ENCODE results near the gene LMAN1L.

LMAN1L gene

DNA sequence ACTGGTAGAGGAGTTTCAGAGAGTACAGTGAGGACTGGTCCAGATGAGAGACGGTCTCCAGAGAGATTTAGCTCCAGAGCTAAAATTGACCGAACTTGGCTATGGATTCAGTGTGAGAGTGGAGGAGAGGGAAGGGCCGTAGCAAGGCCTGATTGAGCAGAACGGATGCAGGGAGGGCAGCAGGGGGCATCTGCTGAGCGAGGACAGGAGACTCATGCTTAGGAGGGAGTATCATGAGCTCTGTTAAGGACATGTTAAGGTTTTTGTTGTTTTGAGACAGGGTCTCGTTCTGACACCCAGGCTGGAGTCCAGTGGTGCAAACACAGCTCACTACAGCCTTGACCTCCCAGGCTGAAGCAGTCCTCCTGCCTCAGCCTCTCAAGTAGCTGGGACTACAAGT, 7.7 kb upstream of the LMAN1L start:
- Histone ChIP-seq H3K27ac (ENCODE audit: insufficient read depth in 1 of 2, low read depth in 1 of 2, low read length in 2 of 2, poor library complexity in 1 of 2, severe bottlenecking in 2 of 2) (no peak overlapping the region), H3K9me3 (ENCODE audit: control extremely low read depth in 1 of 5, control insufficient read depth in 4 of 5, insufficient read depth in 2 of 5, low read depth in 1 of 5, low read length in 4 of 5) (no peaks in the 10 kb centered on the region), H3K27me3 (replicated peaks in 2 of 5; ENCODE audit: control insufficient read depth in 4 of 5, insufficient read depth in 5 of 5, low read length in 4 of 5) (no peaks in the 10 kb centered on the region), H3K4me3 (ENCODE audit: control insufficient read depth in 1 of 7, extremely low read depth in 1 of 7, insufficient read depth in 4 of 7, low read depth in 2 of 7, low read length in 6 of 7) (no peak overlapping the region), H3K36me3 (ENCODE audit: control insufficient read depth in 4 of 4, insufficient read depth in 4 of 4, low read length in 3 of 4) (peaks cover 10 to 50% (median 33%) of the 10 kb centered on the region in 4 experiments), H3K4me1 (ENCODE audit: control extremely low read depth in 1 of 4, control insufficient read depth in 4 of 4, insufficient read depth in 4 of 4, low read length in 3 of 4) (peaks cover 0 to 10% (median 8%) of the 10 kb centered on the region in 4 experiments)
- DNase-seq: no peak
- CTCF ChIA-PET: interaction anchor here (1.1 to 20.4 kb wide), 9 partner anchors 12 to 170 kb away, joined by 3 to 1027 read pairs (median 7); partner anchors contain the start of gene CSK
- WGBS (ENCODE audit: insufficient coverage): 98% methylated on average over 5 of the region's 6 CpGs
- POLR2A ChIA-PET: interaction anchor here (1.3 kb wide), 1 partner anchor 28 kb away, joined by 3 read pairs; no protein-coding TSS in a partner anchor

- ChIA-PET POLR2A (no interaction called here), CTCF (interaction anchor here (0.6 to 2.3 kb wide), 10 partner anchors 10 to 203 kb away, joined by 3 to 9 read pairs (median 4); no protein-coding TSS in a partner anchor)
- no peak for DNase-seq
- no peaks in the 10 kb centered on the region for H3K9me3 ChIP-seq (ENCODE audit: control extremely low read depth in 1 of 5, control insufficient read depth in 4 of 5, insufficient read depth in 2 of 5, low read depth in 1 of 5, low read length in 4 of 5)
- no peak overlapping the region for H3K27ac ChIP-seq (ENCODE audit: insufficient read depth in 1 of 2, low read depth in 1 of 2, low read length in 2 of 2, poor library complexity in 1 of 2, severe bottlenecking in 2 of 2)
- 88% methylated on average over 5 of the region's 5 CpGs for WGBS (ENCODE audit: insufficient coverage)
- H3K27me3 ChIP-seq (replicated peaks in 2 of 5; ENCODE audit: control insufficient read depth in 4 of 5, insufficient read depth in 5 of 5, low read length in 4 of 5): no peaks in the 10 kb centered on the region
- peaks cover 6 to 27% (median 16%) of the 10 kb centered on the region in 4 experiments for H3K36me3 ChIP-seq (ENCODE audit: control insufficient read depth in 4 of 4, insufficient read depth in 4 of 4, low read length in 3 of 4)
- no peaks in the 10 kb centered on the region for H3K4me1 ChIP-seq (ENCODE audit: control extremely low read depth in 1 of 4, control insufficient read depth in 4 of 4, insufficient read depth in 4 of 4, low read length in 3 of 4)
- no peak overlapping the region for H3K4me3 ChIP-seq (ENCODE audit: control insufficient read depth in 1 of 7, extremely low read depth in 1 of 7, insufficient read depth in 4 of 7, low read depth in 2 of 7, low read length in 6 of 7)
These were observed 5.4 kb upstream of the LMAN1L start for GRCh38 chr15:74807282-74807681.

GRCh38 chr15:74808078-74808839, 4.4 kb upstream of the LMAN1L start:
- Histone ChIP-seq H3K27me3 (replicated peaks in 2 of 5; ENCODE audit: control insufficient read depth in 4 of 5, insufficient read depth in 5 of 5, low read length in 4 of 5) (no peaks in the 10 kb centered on the region), H3K4me3 (ENCODE audit: control insufficient read depth in 1 of 7, extremely low read depth in 1 of 7, insufficient read depth in 4 of 7, low read depth in 2 of 7, low read length in 6 of 7) (no peak overlapping the region), H3K27ac (ENCODE audit: insufficient read depth in 1 of 2, low read depth in 1 of 2, low read length in 2 of 2, poor library complexity in 1 of 2, severe bottlenecking in 2 of 2) (no peak overlapping the region), H3K36me3 (ENCODE audit: control insufficient read depth in 4 of 4, insufficient read depth in 4 of 4, low read length in 3 of 4) (peaks cover 4 to 18% (median 11%) of the 10 kb centered on the region in 4 experiments), H3K9me3 (ENCODE audit: control extremely low read depth in 1 of 5, control insufficient read depth in 4 of 5, insufficient read depth in 2 of 5, low read depth in 1 of 5, low read length in 4 of 5) (no peaks in the 10 kb centered on the region), H3K4me1 (ENCODE audit: control extremely low read depth in 1 of 4, control insufficient read depth in 4 of 4, insufficient read depth in 4 of 4, low read length in 3 of 4) (no peaks in the 10 kb centered on the region)
- WGBS (ENCODE audit: insufficient coverage): 93% methylated on average over 15 of the region's 18 CpGs
- no peak for DNase-seq
- ChIA-PET CTCF (interaction anchor here (0.6 to 2.3 kb wide), 9 partner anchors 9 to 68 kb away, joined by 3 to 9 read pairs (median 4); no protein-coding TSS in a partner anchor), POLR2A (no interaction called here)

GRCh38 chr15:74808840-74809229, 3.8 kb upstream of the LMAN1L start:
- POLR2A ChIA-PET: no interaction called here

DNA sequence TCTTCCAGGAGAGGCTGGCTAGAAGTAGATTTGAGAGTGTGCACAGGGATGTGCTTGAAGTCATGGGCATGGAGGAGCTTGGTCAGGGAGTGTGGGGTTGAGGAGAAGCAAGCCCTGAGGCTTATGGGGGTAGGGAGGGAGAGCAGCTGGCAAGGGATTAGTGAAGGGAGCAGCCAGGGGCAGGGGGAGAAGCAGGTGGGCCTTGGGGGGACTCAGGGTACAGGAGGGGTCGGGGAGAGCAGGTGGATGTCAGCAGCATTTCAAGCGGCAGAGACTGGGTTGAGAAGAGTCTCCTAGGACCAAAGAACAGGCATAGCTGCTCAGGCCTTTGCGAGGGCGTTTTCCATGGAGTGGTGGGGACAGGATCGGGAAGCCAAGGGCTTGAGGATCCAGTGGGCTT, 3.4 kb upstream of the LMAN1L start:
- ChIA-PET CTCF (interaction anchor here (0.8 to 1.5 kb wide), 3 partner anchors 21 to 145 kb away, joined by 3 to 4 read pairs (median 4); no protein-coding TSS in a partner anchor), POLR2A (no interaction called here)
- DNase-seq: no peak
- Histone ChIP-seq H3K4me1 (ENCODE audit: control extremely low read depth in 1 of 4, control insufficient read depth in 4 of 4, insufficient read depth in 4 of 4, low read length in 3 of 4) (no peaks in the 10 kb centered on the region), H3K4me3 (ENCODE audit: control insufficient read depth in 1 of 7, extremely low read depth in 1 of 7, insufficient read depth in 4 of 7, low read depth in 2 of 7, low read length in 6 of 7) (no peak overlapping the region), H3K9me3 (ENCODE audit: control extremely low read depth in 1 of 5, control insufficient read depth in 4 of 5, insufficient read depth in 2 of 5, low read depth in 1 of 5, low read length in 4 of 5) (no peaks in the 10 kb centered on the region), H3K36me3 (ENCODE audit: control insufficient read depth in 4 of 4, insufficient read depth in 4 of 4, low read length in 3 of 4) (peaks cover 0 to 8% (median 4%) of the 10 kb centered on the region in 4 experiments), H3K27me3 (replicated peaks in 2 of 5; ENCODE audit: control insufficient read depth in 4 of 5, insufficient read depth in 5 of 5, low read length in 4 of 5) (no peaks in the 10 kb centered on the region), H3K27ac (ENCODE audit: insufficient read depth in 1 of 2, low read depth in 1 of 2, low read length in 2 of 2, poor library complexity in 1 of 2, severe bottlenecking in 2 of 2) (no peak overlapping the region)
- 91% methylated on average over 4 of the region's 5 CpGs for WGBS (ENCODE audit: insufficient coverage)

More at GRCh38 chr15:74808840-74809229, 3.8 kb upstream of the LMAN1L start:
- Histone ChIP-seq H3K27ac (ENCODE audit: insufficient read depth in 1 of 2, low read depth in 1 of 2, low read length in 2 of 2, poor library complexity in 1 of 2, severe bottlenecking in 2 of 2) (no peak overlapping the region), H3K27me3 (replicated peaks in 2 of 5; ENCODE audit: control insufficient read depth in 4 of 5, insufficient read depth in 5 of 5, low read length in 4 of 5) (no peaks in the 10 kb centered on the region), H3K9me3 (ENCODE audit: control extremely low read depth in 1 of 5, control insufficient read depth in 4 of 5, insufficient read depth in 2 of 5, low read depth in 1 of 5, low read length in 4 of 5) (no peaks in the 10 kb centered on the region), H3K36me3 (ENCODE audit: control insufficient read depth in 4 of 4, insufficient read depth in 4 of 4, low read length in 3 of 4) (peaks cover 0 to 12% (median 6%) of the 10 kb centered on the region in 4 experiments), H3K4me3 (ENCODE audit: control insufficient read depth in 1 of 7, extremely low read depth in 1 of 7, insufficient read depth in 4 of 7, low read depth in 2 of 7, low read length in 6 of 7) (no peak overlapping the region), H3K4me1 (ENCODE audit: control extremely low read depth in 1 of 4, control insufficient read depth in 4 of 4, insufficient read depth in 4 of 4, low read length in 3 of 4) (no peaks in the 10 kb centered on the region)
- WGBS (ENCODE audit: insufficient coverage): 88% methylated on average over 2 of the region's 4 CpGs
- CTCF ChIA-PET: interaction anchor here (0.6 to 2.3 kb wide), 8 partner anchors 12 to 146 kb away, joined by 3 to 9 read pairs (median 4); no protein-coding TSS in a partner anchor
- DNase-seq: no peak

GRCh38 chr15:74809956-74810355, 2.7 kb upstream of the LMAN1L start:
- 97% methylated on average over 3 of the region's 3 CpGs for WGBS (ENCODE audit: insufficient coverage)
- H3K4me3 ChIP-seq (ENCODE audit: control insufficient read depth in 1 of 7, extremely low read depth in 1 of 7, insufficient read depth in 4 of 7, low read depth in 2 of 7, low read length in 6 of 7): no peak overlapping the region
- no peaks in the 10 kb centered on the region for H3K27me3 ChIP-seq (replicated peaks in 2 of 5; ENCODE audit: control insufficient read depth in 4 of 5, insufficient read depth in 5 of 5, low read length in 4 of 5)
- CTCF ChIA-PET: interaction anchor here (1.5 kb wide), 2 partner anchors 16 to 22 kb away, joined by 3 to 6 read pairs; no protein-coding TSS in a partner anchor
- H3K27ac ChIP-seq (ENCODE audit: insufficient read depth in 1 of 2, low read depth in 1 of 2, low read length in 2 of 2, poor library complexity in 1 of 2, severe bottlenecking in 2 of 2): no peak overlapping the region
- H3K9me3 ChIP-seq (ENCODE audit: control extremely low read depth in 1 of 5, control insufficient read depth in 4 of 5, insufficient read depth in 2 of 5, low read depth in 1 of 5, low read length in 4 of 5): no peaks in the 10 kb centered on the region
- no peak for DNase-seq
- peaks cover 0 to 1% (median under 1%) of the 10 kb centered on the region in 4 experiments for H3K36me3 ChIP-seq (ENCODE audit: control insufficient read depth in 4 of 4, insufficient read depth in 4 of 4, low read length in 3 of 4)
- POLR2A ChIA-PET: no interaction called here
- no peaks in the 10 kb centered on the region for H3K4me1 ChIP-seq (ENCODE audit: control extremely low read depth in 1 of 4, control insufficient read depth in 4 of 4, insufficient read depth in 4 of 4, low read length in 3 of 4)
